ENCODE results near the gene LYRM9.
"Not testable (repeated sequence)": the region's sequence is repeated elsewhere in the genome, so short reads cannot be mapped to it uniquely, and the experiment has no call there.

Gene LYRM9

GRCh38 chr17:27905447-27906225 is 12.5 kb upstream of the LYRM9 start:
- no peak for DNase-seq

GRCh38 chr17:27904534-27905446 is 11.6 kb upstream of the LYRM9 start:
- DNase-seq = no peak

GRCh38 chr17:27904114-27904513 is 10.9 kb upstream of the LYRM9 start:
- no peak for DNase-seq

DNA sequence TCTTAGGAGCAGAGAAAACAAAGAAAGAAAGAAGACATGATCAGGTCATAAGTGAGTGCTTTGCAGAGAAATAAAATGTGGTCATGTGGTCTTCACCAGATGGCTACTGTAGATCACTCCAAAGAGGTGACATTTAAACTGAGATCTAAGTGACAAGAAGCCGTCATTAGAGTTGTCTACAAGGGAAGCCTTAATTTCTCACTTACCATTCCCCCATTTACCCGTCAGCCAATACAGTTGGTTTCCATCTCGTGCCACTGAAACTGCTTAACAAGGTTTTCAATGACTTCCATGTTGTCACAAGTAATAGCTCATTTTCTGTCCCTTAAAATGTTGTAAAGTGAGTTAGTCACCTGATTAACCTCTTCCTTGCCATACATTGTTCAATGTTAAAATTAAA is 6.4 kb upstream of the LYRM9 start:
- DNase-seq = no peak

GRCh38 chr17:27898096-27898495 is 4.9 kb upstream of the LYRM9 start:
- no peak for DNase-seq

- DNase-seq = no peak
Measured at GRCh38 chr17:27896701-27897100, 3.5 kb upstream of the LYRM9 start.

GRCh38 chr17:27895940-27896535 is 2.9 kb upstream of the LYRM9 start:
- no peak for DNase-seq

DNA sequence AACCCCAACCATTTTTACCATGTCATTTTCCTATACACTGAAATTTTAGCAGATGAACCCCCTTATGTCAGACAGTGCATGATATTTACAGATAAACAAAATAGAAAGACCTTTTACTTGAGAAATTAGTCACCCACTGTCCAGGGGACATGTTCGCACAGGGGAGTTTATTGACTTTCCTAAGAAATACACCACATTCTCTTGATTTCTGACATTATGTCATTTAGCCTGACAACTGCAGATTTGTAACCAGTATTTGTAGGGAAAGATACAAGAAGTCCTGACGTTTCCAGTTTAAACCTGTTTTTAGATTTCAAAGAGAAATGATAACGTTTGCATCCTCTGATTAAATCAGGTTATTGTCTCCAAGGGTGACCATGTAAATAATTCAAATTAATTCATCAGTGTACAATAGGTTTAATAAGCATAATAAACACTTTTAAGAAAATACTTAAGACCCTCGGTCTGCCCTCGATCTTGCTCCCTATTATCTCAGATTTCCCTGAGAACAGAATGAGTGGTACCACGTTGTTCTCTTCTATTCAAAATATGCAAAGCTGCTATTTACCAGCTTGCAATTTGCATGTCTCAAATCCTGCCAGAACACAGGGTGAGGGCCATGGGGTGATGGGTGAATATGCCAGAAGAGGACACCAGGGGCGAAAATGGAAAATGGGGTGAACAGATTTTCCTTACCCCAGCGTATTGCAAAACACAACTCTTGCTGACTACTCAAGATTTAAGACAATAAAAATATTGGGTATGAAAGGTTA is 2.1 kb upstream of the LYRM9 start:
- no peak for DNase-seq

- no peak for DNase-seq
Measured at GRCh38 chr17:27893841-27894503, 807 bp upstream of the LYRM9 start.

- no peak for DNase-seq
Measured at GRCh38 chr17:27892542-27892865, 661 bp downstream of the LYRM9 start.

DNA sequence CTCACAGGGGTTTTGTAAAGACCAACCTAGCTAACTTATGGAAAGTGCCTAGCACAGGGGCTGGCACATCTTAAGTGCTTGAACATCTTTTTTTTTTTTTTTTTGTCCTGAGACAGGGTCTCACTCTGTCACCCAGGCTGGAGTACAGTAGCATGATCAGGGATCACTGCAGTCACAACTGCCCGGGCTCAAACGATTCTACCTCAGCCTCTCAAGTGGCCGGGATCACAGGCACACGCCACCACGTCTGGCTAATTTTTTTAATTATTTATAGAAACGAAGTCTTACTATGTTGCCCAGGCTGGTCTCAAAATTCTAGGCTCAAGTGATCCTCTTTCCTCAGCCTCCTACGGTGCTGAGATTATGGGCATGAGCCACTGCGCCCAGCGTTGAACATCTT is 1.3 kb downstream of the LYRM9 start:
- DNase-seq = no peak

DNA sequence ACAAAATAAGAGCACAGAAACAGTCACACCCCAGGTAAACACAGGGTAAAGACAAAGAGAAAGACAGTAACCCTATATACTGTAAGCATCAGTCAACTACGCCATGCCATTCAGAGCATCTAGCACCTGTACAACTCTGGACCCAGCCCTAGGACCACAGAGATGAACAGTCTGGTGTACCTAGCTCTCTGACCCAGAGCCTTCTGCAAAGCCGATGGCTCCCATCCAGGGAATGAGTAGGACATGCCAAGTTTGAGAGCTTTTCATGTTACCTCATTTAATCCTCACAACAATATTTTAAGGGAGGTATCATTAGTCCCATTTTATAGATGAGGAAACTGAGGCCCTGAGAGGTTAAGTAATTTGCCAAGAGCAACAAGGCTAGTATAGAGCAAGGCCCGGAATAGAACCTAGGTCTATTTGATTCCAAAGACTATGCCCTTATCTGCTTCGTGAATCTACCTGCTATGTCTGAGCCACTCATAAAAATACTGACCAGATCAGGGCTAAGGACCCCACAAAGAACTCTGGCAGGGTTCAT is 3.4 kb downstream of the LYRM9 start:
- DNase-seq = no peak

DNA sequence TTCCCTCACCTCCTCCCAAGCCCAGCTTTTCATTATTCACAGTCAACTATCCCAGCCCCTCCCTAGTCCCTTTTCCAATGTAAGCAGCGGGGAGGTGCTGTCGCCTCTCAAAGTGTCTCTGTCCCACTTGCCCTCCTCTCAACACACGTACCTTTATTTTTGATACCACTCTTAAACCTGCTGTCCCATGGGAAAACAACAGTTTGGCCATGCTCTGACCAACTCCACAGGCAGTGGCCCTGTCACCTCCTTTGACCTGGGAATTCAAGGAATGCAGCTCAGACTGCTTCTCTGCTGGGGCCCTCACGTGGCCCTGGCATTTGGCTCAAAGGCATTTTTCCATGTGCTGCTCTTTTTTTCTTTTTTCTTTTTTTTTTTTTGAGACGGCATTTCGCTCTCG is 4.2 kb downstream of the LYRM9 start:
- DNase-seq = no peak

DNA sequence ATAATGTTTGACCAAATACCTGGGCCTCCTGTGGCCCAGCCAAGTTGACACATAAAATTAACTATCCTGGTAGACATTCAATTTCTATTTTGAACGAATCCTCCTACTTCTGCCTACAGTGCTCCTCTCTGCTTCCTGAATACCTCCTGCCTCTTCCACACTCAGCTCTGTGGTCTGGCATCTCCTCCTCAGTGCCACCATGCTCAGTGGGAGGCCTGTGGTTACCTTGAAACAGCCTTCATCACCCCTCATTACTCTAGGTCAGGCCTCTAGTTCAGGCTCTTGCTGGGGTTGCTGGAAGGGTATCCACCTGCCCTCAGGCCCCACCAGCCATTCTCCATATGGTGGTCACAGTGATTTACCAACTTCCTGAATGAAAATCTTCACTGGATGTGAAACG is 5.1 kb downstream of the LYRM9 start:
- no peak for DNase-seq

- DNase-seq = not testable (repeated sequence)
Measured at GRCh38 chr17:27886348-27886906, 6.7 kb downstream of the LYRM9 start.

GRCh38 chr17:27882162-27882840 is 10.9 kb downstream of the LYRM9 start:
- DNase-seq = no peak

DNA sequence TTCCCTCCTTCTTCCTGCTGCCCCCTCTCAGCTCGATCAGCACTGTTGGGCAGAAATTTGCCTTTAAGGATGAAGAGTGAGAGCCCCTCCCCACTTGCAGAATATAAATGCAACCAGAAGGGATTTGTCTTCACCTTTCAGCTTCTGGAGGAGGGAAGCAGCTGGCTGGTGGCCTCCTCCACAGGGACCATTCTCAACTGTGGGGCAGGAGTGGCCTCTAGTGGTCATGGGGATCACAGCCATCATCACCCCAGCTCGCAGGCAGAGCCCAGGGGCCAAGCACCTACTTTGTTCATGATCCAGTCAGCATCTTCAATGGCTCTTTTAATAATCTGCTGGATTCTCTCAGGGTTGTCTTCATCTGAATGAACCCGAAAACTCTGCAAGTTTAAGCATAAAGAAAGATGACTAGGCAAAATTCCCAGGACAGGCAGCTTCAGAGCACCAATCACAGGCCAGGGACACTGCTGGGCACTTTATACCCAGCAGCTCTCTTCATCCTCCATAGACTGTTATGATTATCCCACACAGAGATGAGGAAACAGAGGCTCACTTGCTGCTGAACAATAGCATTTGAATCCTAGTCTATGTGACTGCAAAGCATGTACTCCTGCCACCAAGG is 13.1 kb downstream of the LYRM9 start:
- DNase-seq = peak; percentile 85

- DNase-seq = peak; percentile 69
Measured at GRCh38 chr17:27878776-27879562, 14.2 kb downstream of the LYRM9 start.

GRCh38 chr17:27873746-27874145 is 19.4 kb downstream of the LYRM9 start:
- no peak for DNase-seq

DNA sequence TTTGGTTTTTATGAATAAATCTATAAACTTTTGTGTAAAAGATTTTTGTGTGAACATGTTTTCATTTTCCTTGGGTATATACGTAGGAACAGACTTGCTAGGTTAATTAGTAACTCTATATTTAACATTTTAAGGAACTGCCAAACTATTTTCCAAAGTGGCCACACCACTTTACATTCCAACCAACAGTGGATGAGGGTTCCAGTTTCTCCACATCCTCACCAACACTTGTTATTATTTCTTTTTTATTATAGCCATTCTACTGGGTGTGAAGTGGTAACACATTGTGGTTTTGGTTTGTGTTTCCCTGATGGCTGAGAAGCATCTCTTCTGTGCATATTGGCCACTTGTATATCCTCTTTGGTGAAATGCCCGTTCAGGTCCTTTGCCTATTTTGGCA is 20.0 kb downstream of the LYRM9 start:
- no peak for DNase-seq
